H1 (cell line): ENCODE measurements around the gene BRICD5. TPM values are rescaled to one million over a fixed set of nuclear protein-coding genes. Genes with fewer than 3 reads are reported as not detected.

Experiments
- CTCF ChIA-PET: fragments of 300-600 bp; sonication (Branson Sonifier 250); formaldehyde crosslinking; loops from one replicate; lab custom pipeline; 2021; ENCODE audit not compliant: partially characterized antibody; lab: Charles Lee
- POLR2A ChIA-PET: fragments of 300-600 bp; sonication (Branson Sonifier 250); formaldehyde crosslinking; loops from one replicate; lab custom pipeline; 2021; ENCODE audit warnings: inconsistent platforms; ENCODE audit not compliant: partially characterized antibody; lab: Charles Lee
- DNase-seq, 2 experiments: peaks; one replicate each; pipeline versions ENCODE4 v3.0.0 to v3.0.0-alpha.2; 2010 to 2022; ENCODE audit warnings: low spot score in 2 of 2, low read depth in 1 of 2, mixed read lengths in 1 of 2
- FAIRE-seq: peaks from 2 replicates; lab custom pipeline; 2011; peaks lifted over from hg19 to GRCh38; lab: Jason Lieb, UNC
- H2AFZ ChIP-seq: 2 replicates; pipeline ENCODE4 v1.8.1; 2012; ENCODE audit warnings: low read length, inconsistent platforms
- H2AK5ac ChIP-seq: 2 replicates; pipeline ENCODE4 v1.6.1; 2013; ENCODE audit warnings: low read depth, low read length
- H2BK120ac ChIP-seq: replicated peaks from 2 replicates; pipeline ENCODE3; 2013; ENCODE audit warnings: low read depth, low read length, inconsistent platforms
- H2BK12ac ChIP-seq: 2 replicates; pipeline ENCODE4 v1.6.1; 2013; ENCODE audit warnings: low read depth, low read length
- H2BK15ac ChIP-seq: 2 replicates; pipeline ENCODE4 v1.6.1; 2013; ENCODE audit warnings: low read length
- H2BK20ac ChIP-seq: 2 replicates; pipeline ENCODE4 v1.6.1; 2013; ENCODE audit warnings: low read length
- H2BK5ac ChIP-seq: 2 replicates; pipeline ENCODE4 v1.6.1; 2013; ENCODE audit warnings: low read depth, low read length
- H3K14ac ChIP-seq: 2 replicates; pipeline ENCODE4 v1.6.1; 2013; ENCODE audit warnings: inconsistent platforms; ENCODE audit not compliant: insufficient read length
- H3K18ac ChIP-seq: 2 replicates; pipeline ENCODE4 v1.6.1; 2013; ENCODE audit warnings: low read length; ENCODE audit errors: extremely low read depth
- H3K23ac ChIP-seq: 2 replicates; pipeline ENCODE4 v1.6.1; 2013; ENCODE audit warnings: inconsistent platforms; ENCODE audit not compliant: insufficient read length
- H3K23me2 ChIP-seq: 2 replicates; pipeline ENCODE4 v1.6.1; 2013; ENCODE audit warnings: low read depth, low read length
- H3K27ac ChIP-seq: 2 replicates; pipeline ENCODE4 v1.6.1; 2011; ENCODE audit warnings: low read depth, low read length, inconsistent platforms
- H3K27me3 ChIP-seq, 4 experiments: replicated peaks in 1 of 4; 1 replicate in 1 of 4; 2 replicates in 3 of 4; pipeline versions ENCODE4 v1.6.1 to v1.8.1; 2011 to 2013; ENCODE audit warnings: low read length in 3 of 4, mild to moderate bottlenecking in 3 of 4, inconsistent platforms in 2 of 4, mixed read lengths in 2 of 4, moderate library complexity in 1 of 4; ENCODE audit not compliant: control insufficient read depth in 3 of 4, insufficient read depth in 3 of 4; ENCODE audit errors: extremely low read depth in 1 of 4
- H3K36me3 ChIP-seq, 4 experiments: 2 replicates each; pipeline versions ENCODE4 v1.6.1 to v1.8.1; 2011 to 2013; ENCODE audit warnings: mild to moderate bottlenecking in 4 of 4, low read length in 3 of 4, moderate library complexity in 2 of 4, control low read depth in 1 of 4, inconsistent platforms in 1 of 4; ENCODE audit not compliant: insufficient read depth in 4 of 4, control insufficient read depth in 2 of 4
- H3K4ac ChIP-seq: replicated peaks from 2 replicates; pipeline ENCODE3; 2013; ENCODE audit warnings: low read length, low read depth, mixed read lengths, inconsistent platforms; ENCODE audit not compliant: insufficient read length
- H3K4me1 ChIP-seq, 4 experiments: replicated peaks in 1 of 4; 1 replicate in 1 of 4; 2 replicates in 3 of 4; pipeline versions ENCODE4 v1.6.1 to v1.8.1; 2011 to 2013; ENCODE audit warnings: low read length in 3 of 4, inconsistent platforms in 2 of 4, mixed read lengths in 1 of 4; ENCODE audit not compliant: insufficient read depth in 4 of 4, control insufficient read depth in 3 of 4
- H3K4me2 ChIP-seq, 2 experiments: 2 replicates each; pipeline versions ENCODE4 v1.6.1 to v1.8.1; 2011 to 2013; ENCODE audit warnings: low read depth in 2 of 2, low read length in 2 of 2, control low read depth in 1 of 2, inconsistent platforms in 1 of 2, mild to moderate bottlenecking in 1 of 2; ENCODE audit not compliant: insufficient read depth in 1 of 2
- H3K4me3 ChIP-seq, 4 experiments: fragments of 200-600, 300-600 bp in 1 of 4; sonication (generic), shearing (Covaris generic), sonication (Bioruptor Twin) in 1 of 4; 2 replicates each; pipeline versions ENCODE4 v1.5.1 to v1.8.1; 2011 to 2016; ENCODE audit warnings: low read length in 4 of 4, low read depth in 3 of 4, control low read depth in 2 of 4, inconsistent platforms in 2 of 4, mild to moderate bottlenecking in 2 of 4, mixed read lengths in 1 of 4, moderate library complexity in 1 of 4; ENCODE audit not compliant: insufficient read depth in 2 of 4; ENCODE audit errors: extremely low read depth in 1 of 4
- H3K56ac ChIP-seq: replicated peaks from 2 replicates; pipeline ENCODE3; 2013; ENCODE audit warnings: low read depth, mild to moderate bottlenecking, mixed read lengths, low read length, inconsistent platforms; ENCODE audit not compliant: insufficient read length
- H3K79me1 ChIP-seq: 2 replicates; pipeline ENCODE4 v1.6.1; 2013; ENCODE audit warnings: low read depth, low read length, control low read depth
- H3K79me2 ChIP-seq, 2 experiments: 2 replicates each; pipeline versions ENCODE4 v1.6.1 to v1.8.1; 2012 to 2013; ENCODE audit warnings: low read length in 2 of 2, mild to moderate bottlenecking in 2 of 2, inconsistent platforms in 1 of 2; ENCODE audit not compliant: insufficient read depth in 2 of 2, control insufficient read depth in 1 of 2
- H3K9ac ChIP-seq, 4 experiments: replicated peaks in 1 of 4; 1 replicate in 1 of 4; 2 replicates in 3 of 4; pipeline versions ENCODE4 v1.6.1 to v1.8.1; 2011 to 2013; ENCODE audit warnings: low read depth in 3 of 4, low read length in 3 of 4, control low read depth in 2 of 4, mild to moderate bottlenecking in 2 of 4, moderate library complexity in 2 of 4, inconsistent platforms in 1 of 4; ENCODE audit errors: extremely low read depth in 1 of 4
- H3K9me3 ChIP-seq, 2 experiments: 2 replicates each; pipeline versions ENCODE4 v1.6.1 to v1.8.1; 2012 to 2013; ENCODE audit warnings: mild to moderate bottlenecking in 2 of 2, moderate library complexity in 2 of 2, control low read depth in 1 of 2, inconsistent platforms in 1 of 2, low read depth in 1 of 2, low read length in 1 of 2, mixed read lengths in 1 of 2; ENCODE audit not compliant: insufficient read depth in 2 of 2
- H4K20me1 ChIP-seq, 2 experiments: replicated peaks in 1 of 2; 2 replicates each; pipeline versions ENCODE3 to v1.8.1; 2011 to 2013; ENCODE audit warnings: inconsistent platforms in 2 of 2, low read length in 2 of 2, mild to moderate bottlenecking in 1 of 2; ENCODE audit not compliant: insufficient read depth in 2 of 2, control insufficient read depth in 1 of 2
- H4K5ac ChIP-seq: 2 replicates; pipeline ENCODE4 v1.6.1; 2013; ENCODE audit warnings: low read length, low read depth, mixed read lengths, inconsistent platforms; ENCODE audit not compliant: insufficient read length
- H4K8ac ChIP-seq: 2 replicates; pipeline ENCODE4 v1.8.0; 2013; ENCODE audit warnings: mild to moderate bottlenecking, moderate library complexity, low read length, inconsistent platforms; ENCODE audit not compliant: insufficient read depth; ENCODE audit errors: extremely low read depth
- H4K91ac ChIP-seq: replicated peaks from 2 replicates; pipeline ENCODE3; 2013; ENCODE audit warnings: low read length, mixed read lengths, inconsistent platforms; ENCODE audit not compliant: insufficient read length
- CTCF ChIP-seq, 3 experiments: IDR thresholded peaks; 1 replicate in 2 of 3; 2 replicates in 1 of 3; pipeline versions ENCODE4 v1.5.1 to v1.6.1; 2011; ENCODE audit warnings: low read length in 3 of 3, mild to moderate bottlenecking in 3 of 3, inconsistent platforms in 2 of 3, low read depth in 1 of 3, moderate library complexity in 1 of 3; ENCODE audit not compliant: insufficient read depth in 1 of 3; ENCODE audit errors: control extremely low read depth in 1 of 3
- KDM5A ChIP-seq: fragments of 200-600 bp; IDR thresholded peaks from 2 replicates; pipeline ENCODE4 v1.7.1; 2012; ENCODE audit warnings: mild to moderate bottlenecking, low read length, inconsistent platforms, mixed read lengths
- RAD21 ChIP-seq, 2 experiments: IDR thresholded peaks in 1 of 2; conservative IDR thresholded peaks in 1 of 2; 2 replicates each; pipeline ENCODE4 v1.6.1; 2011; ENCODE audit warnings: low read depth in 2 of 2, low read length in 2 of 2, improper control_type of control experiment in 1 of 2, inconsistent platforms in 1 of 2, mild to moderate bottlenecking in 1 of 2, moderate library complexity in 1 of 2
- WGBS, 2 experiments: shearing (Covaris generic) in 1 of 2; methylation state at CpG; one replicate each; pipeline versions ENCODE4 v1.1.6 to v1.1.7; 2013 to 2015; ENCODE audit warnings: low lambda C conversion rate in 2 of 2, mixed read lengths in 2 of 2, inconsistent platforms in 1 of 2, low coverage in 1 of 2, missing lambda C conversion rate in 1 of 2; ENCODE audit not compliant: insufficient replicate concordance in 2 of 2, insufficient coverage in 1 of 2, insufficient read length in 1 of 2; ENCODE audit errors: extremely low coverage in 1 of 2, missing lambda C conversion rate in 1 of 2; 5-methylcytosine and 5-hydroxymethylcytosine counted together
- polyA plus RNA-seq, 7 experiments: library from polyadenylated mRNA; depleted of rRNA in 3 of 7; stranded (reverse) in 5 of 7; unstranded in 2 of 7; fragments of >200 nt in 5 of 7; fragments of 200-250 nt in 2 of 7; gene quantifications; 1 replicate in 5 of 7; 2 replicates in 1 of 7; 4 replicates in 1 of 7; pipeline versions ENCODE4 v1.2.1 to v1.2.3, GENCODE V29; 2011 to 2013; ENCODE audit warnings: missing spikeins in 2 of 7, mixed read lengths in 2 of 7
- total RNA-seq: library from RNA; stranded (reverse); fragmentation: NEBNext Ultra II Directional; extraction: Animal tissue kit (Norgen Biotek cat#: 25700); gene quantifications from 2 replicates; pipeline ENCODE4 v1.2.1, GENCODE V29; 2021

BRICD5 gene
- total and polyA plus RNA-seq, 2 of the 8 experiments (the other 6 are each of a cell fraction or from before 2014, with no cell fraction given), result 8.5 to 14.2 TPM

- Histone ChIP-seq H3K4me2 (no peak overlapping the region), H3K56ac (no peak overlapping the region), H3K14ac (no peak overlapping the region), H4K20me1 (peaks cover 4 to 20% of the 10 kb centered on the region in 2 experiments), H4K8ac (no peak overlapping the region), H2BK12ac (no peak overlapping the region), H3K9ac (no peak overlapping the region), H2BK20ac (no peak overlapping the region), H2BK120ac (no peak overlapping the region), H3K79me2 (no peaks in the 10 kb centered on the region), H3K4me3 (no peak overlapping the region), H3K27ac (no peak overlapping the region), H3K79me1 (no peaks in the 10 kb centered on the region; the same call in 1 of the 2 replicates), H3K18ac (no peak overlapping the region), H3K23ac (no peak overlapping the region), H2BK5ac (no peak overlapping the region), H2AFZ (no peak overlapping the region), H4K91ac (no peak overlapping the region), H3K4ac (no peak overlapping the region)
- FAIRE-seq (no peak), DNase-seq (peak in 1 of 2 experiments; percentile 70)
- 95% methylated on average over 19 of the region's 19 CpGs; no CpG with 5 or more reads in 1 of the 2 experiments for WGBS, 2 experiments
- CTCF ChIA-PET, result interaction anchor here (1.8 kb wide), 1 partner anchor 10 kb away, joined by 10 read pairs; no protein-coding TSS in a partner anchor
- TF ChIP-seq CTCF (IDR thresholded peaks at IDR 0.05; ENCODE audit: control extremely low read depth in 1 of 3, insufficient read depth in 1 of 3, low read depth in 1 of 3, low read length in 3 of 3), result peak; percentile 62 to 84 (median 64)
- no peak for TF ChIP-seq KDM5A
- peak; percentile 27 to 44; a peak in 3 of 4 replicates for TF ChIP-seq RAD21 (IDR thresholded peaks at IDR 0.05 in 1 of 2, conservative IDR thresholded peaks at IDR 0.05 in 1 of 2; ENCODE audit: low read depth in 2 of 2, low read length in 2 of 2)
- TF ChIP-seq, all 59 proteins: peak for 2
- H2AK5ac ChIP-seq, result no peak overlapping the region
- peaks cover 18 to 41% (median 32%) of the 10 kb centered on the region in 4 experiments for H3K36me3 ChIP-seq
- no peaks in the 10 kb centered on the region for H3K9me3 ChIP-seq
- H3K4me1 ChIP-seq, result peaks cover 0 to 6% (median 2%) of the 10 kb centered on the region in 4 experiments; a peak in 3 of 7 replicates
- POLR2A ChIA-PET, result interaction anchor here (0.6 to 8.6 kb wide), 5 partner anchors 10 to 160 kb away, joined by 3 to 181 read pairs (median 3); partner anchors contain the start of genes ECI1 and TRAF7
- H4K5ac ChIP-seq, result no peak overlapping the region
- H3K23me2 ChIP-seq, result peaks cover 2% of the 10 kb centered on the region; the same call in 1 of the 2 replicates
- peaks cover 0 to 2% (median 1%) of the 10 kb centered on the region in 4 experiments; a peak in 2 of 7 replicates for H3K27me3 ChIP-seq
- H2BK15ac ChIP-seq, result no peak overlapping the region
Observed at GRCh38 chr16:2243031-2243528, 32.4 kb upstream of the BRICD5 start.
